SU-DHL-6 (cell line): ENCODE data around the gene FKBP10.

Experiments used
- H2AFZ ChIP-seq: fragments of 200-600 bp; sonication (generic); 2 replicates; pipeline ENCODE4 v1.6.1; 2014; ENCODE audit warnings: low read depth, mild to moderate bottlenecking, moderate library complexity, mixed read lengths, antibody characterized with exemption, low read length; ENCODE audit not compliant: severe bottlenecking
- H3F3A ChIP-seq: fragments of 200-600 bp; shearing (Covaris generic); 2 replicates; pipeline ENCODE4 v1.6.0; 2016; ENCODE audit warnings: antibody characterized with exemption, mild to moderate bottlenecking; ENCODE audit not compliant: insufficient read depth
- H3K27ac ChIP-seq: fragments of 200-600 bp; sonication (generic); 2 replicates; pipeline ENCODE4 v1.5.1; 2016; ENCODE audit warnings: low read depth, mild to moderate bottlenecking, low read length, moderate library complexity, mixed read lengths
- H3K27me3 ChIP-seq: fragments of 200-600 bp; sonication (generic), shearing (Covaris generic); 2 replicates; pipeline ENCODE4 v1.6.0; 2014; ENCODE audit warnings: mild to moderate bottlenecking, low read length
- H3K36me3 ChIP-seq: fragments of 200-600 bp; sonication (generic); 2 replicates; pipeline ENCODE4 v1.6.1; 2014; ENCODE audit warnings: mild to moderate bottlenecking, low read length, mixed read lengths
- H3K4me2 ChIP-seq: fragments of 300-600, 200-600 bp; shearing (Covaris generic), sonication (generic); 2 replicates; pipeline ENCODE4 v1.6.0; 2014; ENCODE audit warnings: low read length, low read depth, mild to moderate bottlenecking; ENCODE audit not compliant: poor library complexity, severe bottlenecking
- H3K4me3 ChIP-seq: fragments of 200-600 bp; sonication (generic); 2 replicates; pipeline ENCODE4 v1.5.1; 2014; ENCODE audit warnings: antibody characterized with exemption, low read length, mild to moderate bottlenecking, mixed read lengths; ENCODE audit not compliant: insufficient read depth, poor library complexity, severe bottlenecking
- H3K79me2 ChIP-seq: fragments of 200-600 bp; sonication (generic); 2 replicates; pipeline ENCODE4 v1.6.1; 2014; ENCODE audit warnings: mild to moderate bottlenecking, low read length, moderate library complexity; ENCODE audit not compliant: insufficient read depth
- H3K9ac ChIP-seq: fragments of 200-600 bp; sonication (generic); 2 replicates; pipeline ENCODE4 v1.7.0; 2014; ENCODE audit warnings: mild to moderate bottlenecking, low read length
- H3K9me2 ChIP-seq: fragments of 200-600 bp; sonication (generic); replicated peaks from 2 replicates; pipeline ENCODE4 v1.6.1; 2014; ENCODE audit warnings: low read length; ENCODE audit not compliant: insufficient read depth
- H3K9me3 ChIP-seq: fragments of 200-600 bp; sonication (generic); 2 replicates; pipeline ENCODE4 v1.6.1; 2014; ENCODE audit warnings: low read length, mixed read lengths; ENCODE audit not compliant: insufficient read depth
- H4K20me1 ChIP-seq: fragments of 200-600 bp; sonication (generic); 2 replicates; pipeline ENCODE4 v1.6.1; 2014; ENCODE audit warnings: low read depth, mild to moderate bottlenecking, antibody characterized with exemption, low read length, moderate library complexity, mixed read lengths
- CTCF ChIP-seq: fragments of 200-600 bp; sonication (generic); IDR thresholded peaks from one replicate; pipeline ENCODE4 v1.5.1; 2017; ENCODE audit warnings: antibody characterized with exemption, mild to moderate bottlenecking, low read length, moderate library complexity; ENCODE audit not compliant: insufficient read depth, poor library complexity, severe bottlenecking
- EZH2phosphoT487 ChIP-seq: fragments of 200-600 bp; sonication (generic), shearing (Covaris generic); conservative IDR thresholded peaks from 2 replicates; pipeline ENCODE4 v1.6.1; 2018; ENCODE audit warnings: mild to moderate bottlenecking, antibody characterized with exemption, low read length, moderate library complexity, mixed read lengths

FKBP10 gene

GRCh38 chr17:41812381-41813151 lies at the start of gene FKBP10:
TSS of gene FKBP10 (plus strand) at chr17:41813004. CDS start at chr17:41813035, 31 bp downstream.
- no peaks in the 10 kb centered on the region for H3F3A ChIP-seq
- peak within 1 kb of the TSS; percentile 66 for H3K4me2 ChIP-seq
- no peaks in the 10 kb centered on the region for H3K9me3 ChIP-seq
- no peaks in the 10 kb centered on the region for H3K36me3 ChIP-seq
- no peak within 1 kb of the TSS for H3K27ac ChIP-seq
- H3K9ac ChIP-seq = peak within 1 kb of the TSS; percentile 66
- no peaks in the 10 kb centered on the region for H3K79me2 ChIP-seq
- no peaks in the 10 kb centered on the region for H4K20me1 ChIP-seq
- TF ChIP-seq CTCF (no peak), EZH2phosphoT487 (no peak)
- no peaks in the 10 kb centered on the region for H3K9me2 ChIP-seq
- H3K4me3 ChIP-seq = peak within 1 kb of the TSS; percentile 73
- no peaks in the 10 kb centered on the region for H3K27me3 ChIP-seq
- H2AFZ ChIP-seq = peak within 1 kb of the TSS; percentile 90

- no peaks in the 10 kb centered on the region for H3K9me3 ChIP-seq
- H3K36me3 ChIP-seq = no peaks in the 10 kb centered on the region
- H4K20me1 ChIP-seq = no peaks in the 10 kb centered on the region
- no peaks in the 10 kb centered on the region for H3K9me2 ChIP-seq
- TF ChIP-seq EZH2phosphoT487 = no peak
- no peak for TF ChIP-seq CTCF
- no peak overlapping the region for H3K4me2 ChIP-seq
- no peak overlapping the region for H3K4me3 ChIP-seq
- no peaks in the 10 kb centered on the region for H3K27me3 ChIP-seq
- no peak overlapping the region for H3K9ac ChIP-seq
- no peaks in the 10 kb centered on the region for H3K79me2 ChIP-seq
- no peak overlapping the region for H3K27ac ChIP-seq
- no peaks in the 10 kb centered on the region for H3F3A ChIP-seq
- H2AFZ ChIP-seq = no peak overlapping the region
Observed at GRCh38 chr17:41763327-41763726, 49.5 kb upstream of the FKBP10 start.

- Histone ChIP-seq H3K79me2 (no peaks in the 10 kb centered on the region), H2AFZ (no peak overlapping the region), H3K4me2 (no peak overlapping the region), H3K9ac (no peak overlapping the region), H3K27me3 (no peaks in the 10 kb centered on the region), H3F3A (no peaks in the 10 kb centered on the region), H3K9me2 (no peaks in the 10 kb centered on the region), H3K27ac (no peak overlapping the region), H4K20me1 (no peaks in the 10 kb centered on the region), H3K9me3 (no peaks in the 10 kb centered on the region), H3K36me3 (no peaks in the 10 kb centered on the region), H3K4me3 (no peak overlapping the region)
- no peak for TF ChIP-seq EZH2phosphoT487
- TF ChIP-seq CTCF = no peak
Observed at GRCh38 chr17:41766135-41766534, 46.7 kb upstream of the FKBP10 start.
